GM10248 (cell line): ENCODE measurements around the gene ADAMTSL2.

Source experiments
- CTCF ChIA-PET: fragments of 300-600 bp; sonication (Branson Sonifier 250); formaldehyde crosslinking; extraction: SDS; loops from one replicate; lab custom pipeline; 2021; ENCODE audit warnings: antibody characterized with exemption; lab: Yijun Ruan, JAX
- POLR2A ChIA-PET: fragments of 350-650 bp; sonication (Branson Sonifier 250); formaldehyde crosslinking; extraction: SDS; loops from one replicate; lab custom pipeline; 2020; ENCODE audit warnings: antibody characterized with exemption; lab: Yijun Ruan, JAX
- DNase-seq: peaks from one replicate; pipeline ENCODE4 v3.0.0; 2012; ENCODE audit errors: extremely low spot score
- TF ChIP-seq, protein P1 (sequence below): IDR thresholded peaks from 2 replicates; pipeline ENCODE4 v1.5.1; 2012; ENCODE audit warnings: mild to moderate bottlenecking, low read depth; ENCODE audit errors: extremely low read depth, missing control alignments, control extremely low read depth

The ADAMTSL2 gene

DNA sequence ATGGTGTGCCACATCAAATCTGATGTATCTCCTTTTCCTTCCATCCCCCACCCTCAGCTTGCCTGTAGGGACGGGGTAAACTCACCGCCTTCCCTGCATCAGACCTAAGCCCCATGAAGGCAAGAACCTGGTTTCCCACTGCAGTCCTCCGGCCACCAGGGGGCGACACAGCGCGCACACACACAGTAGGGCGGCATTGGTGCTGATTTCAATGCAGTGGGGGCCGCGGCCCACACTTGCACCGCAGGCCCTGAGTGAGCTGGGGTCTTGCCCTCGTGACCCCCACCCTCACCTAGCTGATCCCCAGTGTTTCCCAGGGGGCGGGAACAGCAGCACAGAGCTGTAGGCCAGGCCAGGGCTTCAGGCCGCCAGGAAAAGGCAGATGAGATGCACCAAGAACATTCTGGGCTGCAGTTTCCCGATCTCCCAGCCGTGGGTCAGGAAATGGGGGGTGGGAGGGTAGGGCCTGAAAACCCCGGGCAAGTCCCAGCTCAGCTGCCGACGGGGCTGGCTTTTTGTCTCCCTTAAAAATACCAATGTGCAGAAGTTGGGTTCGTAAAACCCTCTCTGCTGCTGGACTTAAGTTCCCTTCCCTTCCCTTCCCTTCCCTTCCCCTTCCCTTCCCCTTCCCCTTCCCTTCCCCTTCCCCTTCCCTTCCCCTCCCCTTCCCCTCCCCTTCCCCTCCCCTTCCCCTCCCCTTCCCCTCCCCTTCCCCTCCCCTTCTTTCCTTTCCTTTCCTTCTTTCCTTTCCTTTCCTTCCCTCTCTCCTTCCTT lies 55.1 kb downstream of the ADAMTSL2 start:
- POLR2A ChIA-PET: no interaction called here
- TF ChIP-seq, protein P1, sequence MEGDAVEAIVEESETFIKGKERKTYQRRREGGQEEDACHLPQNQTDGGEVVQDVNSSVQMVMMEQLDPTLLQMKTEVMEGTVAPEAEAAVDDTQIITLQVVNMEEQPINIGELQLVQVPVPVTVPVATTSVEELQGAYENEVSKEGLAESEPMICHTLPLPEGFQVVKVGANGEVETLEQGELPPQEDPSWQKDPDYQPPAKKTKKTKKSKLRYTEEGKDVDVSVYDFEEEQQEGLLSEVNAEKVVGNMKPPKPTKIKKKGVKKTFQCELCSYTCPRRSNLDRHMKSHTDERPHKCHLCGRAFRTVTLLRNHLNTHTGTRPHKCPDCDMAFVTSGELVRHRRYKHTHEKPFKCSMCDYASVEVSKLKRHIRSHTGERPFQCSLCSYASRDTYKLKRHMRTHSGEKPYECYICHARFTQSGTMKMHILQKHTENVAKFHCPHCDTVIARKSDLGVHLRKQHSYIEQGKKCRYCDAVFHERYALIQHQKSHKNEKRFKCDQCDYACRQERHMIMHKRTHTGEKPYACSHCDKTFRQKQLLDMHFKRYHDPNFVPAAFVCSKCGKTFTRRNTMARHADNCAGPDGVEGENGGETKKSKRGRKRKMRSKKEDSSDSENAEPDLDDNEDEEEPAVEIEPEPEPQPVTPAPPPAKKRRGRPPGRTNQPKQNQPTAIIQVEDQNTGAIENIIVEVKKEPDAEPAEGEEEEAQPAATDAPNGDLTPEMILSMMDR: peak; percentile 38
- DNase-seq: no peak
- CTCF ChIA-PET: interaction anchor here (0.6 to 1.1 kb wide), 4 partner anchors 9 to 1642 kb away, joined by 3 to 5 read pairs (median 3); no protein-coding TSS in a partner anchor

DNA sequence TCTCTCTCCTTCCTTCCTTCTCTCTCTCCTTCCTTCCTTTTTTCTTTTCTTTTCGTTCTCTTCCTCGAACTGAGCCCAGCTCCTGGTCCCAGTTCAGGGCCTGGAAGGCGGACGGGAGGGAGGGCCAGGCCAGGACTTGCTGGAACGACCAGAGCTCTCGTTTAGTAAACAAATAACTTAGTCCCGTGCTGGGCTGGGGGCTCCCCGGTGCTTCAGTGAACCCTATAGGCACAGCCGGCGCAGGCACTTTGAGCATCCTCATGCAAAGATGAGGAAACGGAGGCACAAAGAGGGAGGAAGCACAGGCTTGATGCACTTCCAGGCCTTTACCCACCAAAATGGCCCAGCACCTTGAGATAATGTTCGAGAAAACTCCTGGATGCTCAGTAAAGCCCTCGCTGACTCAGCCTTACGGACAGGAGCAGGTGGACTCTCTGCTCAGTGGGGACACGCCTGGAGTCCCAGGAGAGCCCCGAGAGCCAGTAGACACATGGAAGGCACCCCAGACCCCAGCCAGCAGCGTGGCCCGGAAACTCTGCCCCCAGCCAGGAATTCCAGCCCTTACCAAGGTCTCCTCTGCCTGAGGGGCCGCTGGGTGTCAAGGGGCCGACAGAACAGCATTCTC lies 55.8 kb downstream of the ADAMTSL2 start:
- ChIA-PET POLR2A (no interaction called here), CTCF (interaction anchor here (0.6 to 0.8 kb wide), 3 partner anchors 9 to 1642 kb away, joined by 3 to 5 read pairs (median 3); no protein-coding TSS in a partner anchor)
- TF ChIP-seq, protein P1: no peak
- no peak for DNase-seq

DNA sequence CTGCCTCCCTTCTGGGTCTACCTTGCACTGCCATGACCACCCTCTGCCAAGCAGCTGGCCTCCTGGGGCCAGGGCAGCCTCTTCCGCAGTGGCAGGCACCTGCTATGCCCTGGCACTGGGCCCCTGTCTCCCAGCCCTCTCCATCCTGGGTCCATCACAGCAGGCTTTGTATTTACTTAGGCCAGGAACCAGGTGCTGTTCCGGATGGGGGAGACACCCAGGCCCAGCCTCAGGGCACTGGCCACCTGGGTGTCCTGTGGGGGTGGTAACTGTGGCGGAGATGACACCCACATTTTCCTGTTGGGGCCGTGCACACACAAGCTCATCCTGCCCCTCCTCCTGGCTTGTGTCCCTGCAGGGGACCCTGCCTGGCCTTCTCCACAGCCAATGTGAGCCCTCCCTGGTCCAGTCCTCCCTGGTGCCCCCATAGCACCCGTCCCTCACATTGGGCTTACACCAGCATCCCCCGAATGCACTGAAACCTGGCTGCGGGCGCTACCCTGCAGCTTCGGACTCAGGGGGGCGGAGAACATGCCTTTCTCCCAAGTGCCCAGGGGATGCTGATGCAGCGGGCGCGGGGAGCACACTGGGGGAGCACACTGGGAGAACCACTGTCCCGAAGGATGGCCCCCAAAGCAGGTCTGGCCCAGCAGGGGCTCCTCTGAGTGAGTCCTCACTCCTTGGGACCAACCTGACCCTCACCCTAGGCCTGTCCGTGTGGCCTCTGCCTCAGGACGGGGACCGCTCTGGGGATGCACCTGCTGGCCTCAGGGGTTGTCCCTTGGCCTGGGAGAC lies 56.8 kb downstream of the ADAMTSL2 start:
- ChIA-PET CTCF (no interaction called here), POLR2A (interaction anchor here (0.6 kb wide), 1 partner anchor 23 kb away, joined by 3 read pairs; no protein-coding TSS in a partner anchor)
- DNase-seq: no peak
- TF ChIP-seq, protein P1: no peak

DNA sequence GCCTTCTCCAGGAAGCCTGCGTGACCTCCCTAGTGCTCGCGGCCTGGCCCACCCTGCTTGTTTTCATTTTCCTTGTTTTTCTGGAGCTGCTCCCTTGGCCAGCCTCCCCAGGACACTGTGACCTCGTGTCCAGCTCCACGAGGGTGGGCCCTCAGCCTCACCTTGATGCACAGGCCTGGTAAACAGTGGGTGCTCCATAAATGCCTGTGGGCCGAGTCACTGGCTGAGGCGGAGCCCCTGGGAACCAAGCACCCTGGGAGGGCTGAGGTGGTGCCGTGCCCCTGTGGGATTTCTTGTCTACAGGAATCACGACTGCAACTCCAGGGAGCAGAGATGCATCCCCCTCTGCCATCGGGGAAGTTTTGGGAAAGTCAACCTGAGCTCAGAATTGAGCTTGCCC lies 57.5 kb downstream of the ADAMTSL2 start:
- TF ChIP-seq, protein P1: no peak
- DNase-seq: no peak
- ChIA-PET POLR2A (no interaction called here), CTCF (no interaction called here)

DNA sequence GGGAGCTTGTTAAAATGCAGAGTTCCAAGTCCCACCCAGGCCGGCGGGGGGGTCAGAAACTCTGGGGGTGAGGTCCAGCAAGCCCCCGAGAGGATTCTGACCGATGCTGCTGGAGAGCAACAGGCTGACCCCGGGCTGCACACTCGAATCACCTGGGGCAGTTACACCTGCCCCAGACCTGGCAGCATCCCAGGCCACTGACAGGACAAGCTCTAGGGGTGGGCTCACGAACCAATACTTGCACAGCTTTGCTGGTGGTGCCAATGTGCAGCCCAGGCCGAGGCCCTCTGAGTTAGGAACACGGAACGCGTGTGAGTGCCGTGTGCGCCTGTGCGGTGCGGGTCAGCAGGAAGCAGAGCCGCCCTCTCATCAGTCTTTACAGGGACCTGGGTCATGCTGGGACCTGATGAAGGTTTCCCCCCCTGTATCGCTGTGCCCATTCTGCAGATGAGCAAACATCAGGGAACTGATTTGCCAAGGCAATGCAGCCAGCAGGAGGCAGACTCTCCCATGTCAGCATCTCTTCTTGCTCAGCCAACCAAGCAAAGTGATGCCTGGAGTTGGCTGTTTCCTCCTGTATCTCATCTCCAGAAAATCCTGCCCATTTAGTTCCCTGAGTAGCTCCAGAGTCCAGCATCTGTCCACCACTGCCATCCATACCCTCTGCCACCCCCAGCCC lies 58.4 kb downstream of the ADAMTSL2 start:
- DNase-seq: no peak
- POLR2A ChIA-PET: no interaction called here
- CTCF ChIA-PET: no interaction called here
- TF ChIP-seq, protein P1: no peak
